ENCODE data around the gene AURKB.
A peak's percentile ranks its signal among the peaks of the same experiment; 100 is the strongest.
"Not testable (repeated sequence)": the region's sequence is repeated elsewhere in the genome, so short reads cannot be mapped to it uniquely, and the experiment has no call there.

Gene AURKB

GRCh38 chr17:8209907-8210760 is at the start of gene AURKB:
Gene AURKB (minus strand): TSS chr17:8210575. CDS start chr17:8210224, 351 bp downstream.
- peak; percentile 99 for FAIRE-seq

GRCh38 chr17:8257801-8258200 is 47.4 kb upstream of the AURKB start:
- FAIRE-seq: no peak

- FAIRE-seq: no peak
These were observed 46.3 kb upstream of the AURKB start for GRCh38 chr17:8256691-8257090.

- no peak for FAIRE-seq
These were observed 45.9 kb upstream of the AURKB start for GRCh38 chr17:8256291-8256690.

- FAIRE-seq: no peak
These were observed 45.1 kb upstream of the AURKB start for GRCh38 chr17:8255499-8255898.

- FAIRE-seq: no peak
These were observed 44.5 kb upstream of the AURKB start for GRCh38 chr17:8254881-8255280.

- no peak for FAIRE-seq
These were observed 43.4 kb upstream of the AURKB start for GRCh38 chr17:8253801-8254200.

GRCh38 chr17:8251411-8251810 is 41.0 kb upstream of the AURKB start:
- FAIRE-seq: not testable (repeated sequence)

- no peak for FAIRE-seq
These were observed 39.5 kb upstream of the AURKB start for GRCh38 chr17:8249621-8250500.

GRCh38 chr17:8248751-8249607 is 38.6 kb upstream of the AURKB start, which contains the start of gene PFAS:
Gene PFAS (plus strand): TSS chr17:8249289. CDS start chr17:8253938, 4,649 bp downstream.
- FAIRE-seq: peak; percentile 92

GRCh38 chr17:8244768-8245167 is 34.4 kb upstream of the AURKB start:
- FAIRE-seq: no peak

- FAIRE-seq: no peak
These were observed 33.5 kb upstream of the AURKB start for GRCh38 chr17:8243827-8244226.

- FAIRE-seq: no peak
These were observed 27.5 kb upstream of the AURKB start for GRCh38 chr17:8237886-8238285.

GRCh38 chr17:8237175-8237574 is 26.8 kb upstream of the AURKB start:
- FAIRE-seq: no peak

- FAIRE-seq: no peak
These were observed 25.3 kb upstream of the AURKB start for GRCh38 chr17:8235676-8236075.

GRCh38 chr17:8234361-8235270 is 24.2 kb upstream of the AURKB start:
- FAIRE-seq: no peak

GRCh38 chr17:8231701-8232100 is 21.3 kb upstream of the AURKB start:
- no peak for FAIRE-seq

- FAIRE-seq: no peak
These were observed 16.8 kb upstream of the AURKB start for GRCh38 chr17:8227238-8227581.

GRCh38 chr17:8226536-8227237 is 16.3 kb upstream of the AURKB start:
- FAIRE-seq: peak; percentile 83

- FAIRE-seq: peak; percentile 36
These were observed 15.6 kb upstream of the AURKB start for GRCh38 chr17:8225813-8226535.

Measured in G401.6 (cell line).